Chondrocyte (in vitro differentiated cells): Measurements from ENCODE around the gene PIK3R2. TPM values are rescaled to one million over a fixed set of nuclear protein-coding genes. Genes with fewer than 3 reads are reported as not detected.

Experiments
- DNase-seq: peaks from one replicate; pipeline ENCODE4 v3.0.0; 2021; ENCODE audit warnings: mixed read lengths, low spot score
- H3K27ac Mint-ChIP-seq: one replicate; pipeline ENCODE4 v1.8.0; 2021; ENCODE audit warnings: mild to moderate bottlenecking, moderate library complexity, mixed read lengths; ENCODE audit not compliant: unreplicated experiment
- H3K27me3 Mint-ChIP-seq: 2 replicates; pipeline ENCODE4 v1.8.0; 2021; ENCODE audit warnings: low read depth, mixed read lengths
- H3K36me3 Mint-ChIP-seq: 2 replicates; pipeline ENCODE4 v1.8.0; 2021; ENCODE audit warnings: low read depth, mixed read lengths
- H3K4me1 Mint-ChIP-seq: 2 replicates; pipeline ENCODE4 v1.8.0; 2021; ENCODE audit warnings: low read depth, mild to moderate bottlenecking, mixed read lengths
- H3K4me3 Mint-ChIP-seq: one replicate; pipeline ENCODE4 v1.8.0; 2021; ENCODE audit warnings: mild to moderate bottlenecking, moderate library complexity, mixed read lengths; ENCODE audit not compliant: unreplicated experiment
- H3K9me3 Mint-ChIP-seq: 2 replicates; pipeline ENCODE4 v1.8.0; 2021; ENCODE audit warnings: low read depth, mixed read lengths
- CTCF ChIP-seq: fragments of 200-600 bp; sonication (generic); IDR thresholded peaks from 2 replicates; pipeline ENCODE4 v1.5.0; 2021; ENCODE audit warnings: antibody characterized with exemption, mild to moderate bottlenecking, moderate library complexity
- total RNA-seq: library from RNA; stranded (reverse); gene quantifications from 3 replicates; pipeline ENCODE4 v1.2.1, GENCODE V29; 2021

PIK3R2 gene
- total RNA-seq, 1 donor from 2014 or later = 73.1 TPM

GRCh38 chr19:18202778-18203407 lies 49.9 kb downstream of the PIK3R2 start:
- Mint-ChIP-seq H3K27ac (no peak overlapping the region), H3K4me1 (peaks cover 26% of the 10 kb centered on the region), H3K4me3 (peak overlapping the region; percentile 90), H3K27me3 (no peaks in the 10 kb centered on the region), H3K36me3 (peaks cover 7% of the 10 kb centered on the region), H3K9me3 (no peaks in the 10 kb centered on the region)
- DNase-seq = no peak
- TF ChIP-seq CTCF = peak; percentile 67

GRCh38 chr19:18203408-18203862 lies 50.5 kb downstream of the PIK3R2 start:
- DNase-seq = no peak
- H3K27ac Mint-ChIP-seq = peak overlapping the region; percentile 66
- peaks cover under 1% of the 10 kb centered on the region for H3K27me3 Mint-ChIP-seq
- no peaks in the 10 kb centered on the region for H3K9me3 Mint-ChIP-seq
- TF ChIP-seq CTCF = no peak
- H3K4me1 Mint-ChIP-seq = peaks cover 28% of the 10 kb centered on the region
- peak overlapping the region; percentile 90 for H3K4me3 Mint-ChIP-seq
- peaks cover 3% of the 10 kb centered on the region for H3K36me3 Mint-ChIP-seq

- Mint-ChIP-seq H3K27ac (peak within 1 kb of the TSS; percentile 98), H3K27me3 (peaks cover 1% of the 10 kb centered on the region), H3K4me1 (peaks cover 28% of the 10 kb centered on the region), H3K4me3 (peak within 1 kb of the TSS; percentile 90), H3K36me3 (no peaks in the 10 kb centered on the region), H3K9me3 (no peaks in the 10 kb centered on the region)
- DNase-seq = peak; percentile 100
- TF ChIP-seq CTCF = no peak
Observed at GRCh38 chr19:18203863-18204393, 51.0 kb downstream of the PIK3R2 start, which contains the start of gene RAB3A. Gene RAB3A, minus strand, starts transcription at chr19:18204042. Its CDS starts 1,302 bp downstream, at chr19:18202740.

- Mint-ChIP-seq H3K4me1 (peaks cover 28% of the 10 kb centered on the region), H3K27ac (peak overlapping the region; percentile 98), H3K36me3 (no peaks in the 10 kb centered on the region), H3K9me3 (no peaks in the 10 kb centered on the region), H3K27me3 (peaks cover 1% of the 10 kb centered on the region), H3K4me3 (peak overlapping the region; percentile 86)
- DNase-seq = no peak
- no peak for TF ChIP-seq CTCF
Observed at GRCh38 chr19:18204394-18205199, 51.6 kb downstream of the PIK3R2 start.

GRCh38 chr19:18205200-18205892 lies 52.4 kb downstream of the PIK3R2 start:
- Mint-ChIP-seq H3K4me1 (peaks cover 28% of the 10 kb centered on the region), H3K27me3 (peaks cover 3% of the 10 kb centered on the region), H3K9me3 (no peaks in the 10 kb centered on the region), H3K36me3 (no peaks in the 10 kb centered on the region), H3K4me3 (peak overlapping the region; percentile 86), H3K27ac (peak overlapping the region; percentile 98)
- no peak for DNase-seq
- no peak for TF ChIP-seq CTCF
